HCT116 (cell line): Measurements from ENCODE around the gene TRIM10.

Source experiments
- EZH2 ChIP-seq: fragments of 200-600 bp; sonication (generic); IDR thresholded peaks from 2 replicates; pipeline ENCODE4 v1.6.1; 2017; ENCODE audit warnings: antibody characterized with exemption, mixed run types
- POLR2A ChIP-seq: IDR thresholded peaks from 2 replicates; pipeline ENCODE4 v1.7.0; 2011; ENCODE audit warnings: borderline replicate concordance; ENCODE audit not compliant: insufficient read depth, insufficient read length; ENCODE audit errors: extremely low read depth
- TCF7L2 ChIP-seq: IDR thresholded peaks from 2 replicates; pipeline ENCODE4 v1.7.0; 2011; ENCODE audit warnings: borderline replicate concordance, inconsistent platforms; ENCODE audit not compliant: insufficient read depth, insufficient read length; ENCODE audit errors: extremely low read depth
- YY1 ChIP-seq: IDR thresholded peaks from 2 replicates; pipeline ENCODE4 v1.6.1; 2011; ENCODE audit warnings: low read length, low read depth, moderate library complexity, mild to moderate bottlenecking; ENCODE audit not compliant: insufficient replicate concordance; ENCODE audit errors: extremely low read depth
- TF ChIP-seq, protein P1 (sequence below), 3 experiments: fragments of 200-600 bp in 1 of 3; sonication (generic) in 1 of 3; IDR thresholded peaks in 2 of 3; conservative IDR thresholded peaks in 1 of 3; 2 replicates each; pipeline ENCODE4 v1.5.1; 2012 to 2017; ENCODE audit warnings: low read depth in 2 of 3, low read length in 2 of 3, antibody characterized with exemption in 1 of 3, borderline replicate concordance in 1 of 3, control low read depth in 1 of 3, mild to moderate bottlenecking in 1 of 3, mixed read lengths in 1 of 3, mixed run types in 1 of 3, moderate library complexity in 1 of 3; ENCODE audit not compliant: insufficient read depth in 1 of 3
- TF ChIP-seq, protein P2 (sequence below): IDR thresholded peaks from 2 replicates; pipeline ENCODE4 v1.6.1; 2012; ENCODE audit warnings: low read depth

DNA sequence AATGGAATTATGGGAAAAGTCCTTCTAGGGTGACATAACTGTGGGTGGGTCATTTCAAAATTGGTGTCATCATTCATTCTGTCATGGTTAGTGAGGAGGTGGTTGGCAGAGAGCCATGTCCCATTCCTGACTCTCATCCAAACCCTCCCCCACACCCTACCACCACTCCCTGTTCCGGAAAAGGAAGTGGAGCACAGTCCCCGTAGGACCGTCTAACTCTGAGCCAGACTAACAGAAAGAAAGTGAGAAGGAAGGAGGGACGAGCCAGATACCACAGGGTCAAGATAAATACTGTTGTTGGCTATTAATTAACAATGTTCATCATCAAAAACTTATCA is 4.8 kb downstream of the TRIM10 start:
- TF ChIP-seq EZH2 = no peak
- TF ChIP-seq, protein P1, sequence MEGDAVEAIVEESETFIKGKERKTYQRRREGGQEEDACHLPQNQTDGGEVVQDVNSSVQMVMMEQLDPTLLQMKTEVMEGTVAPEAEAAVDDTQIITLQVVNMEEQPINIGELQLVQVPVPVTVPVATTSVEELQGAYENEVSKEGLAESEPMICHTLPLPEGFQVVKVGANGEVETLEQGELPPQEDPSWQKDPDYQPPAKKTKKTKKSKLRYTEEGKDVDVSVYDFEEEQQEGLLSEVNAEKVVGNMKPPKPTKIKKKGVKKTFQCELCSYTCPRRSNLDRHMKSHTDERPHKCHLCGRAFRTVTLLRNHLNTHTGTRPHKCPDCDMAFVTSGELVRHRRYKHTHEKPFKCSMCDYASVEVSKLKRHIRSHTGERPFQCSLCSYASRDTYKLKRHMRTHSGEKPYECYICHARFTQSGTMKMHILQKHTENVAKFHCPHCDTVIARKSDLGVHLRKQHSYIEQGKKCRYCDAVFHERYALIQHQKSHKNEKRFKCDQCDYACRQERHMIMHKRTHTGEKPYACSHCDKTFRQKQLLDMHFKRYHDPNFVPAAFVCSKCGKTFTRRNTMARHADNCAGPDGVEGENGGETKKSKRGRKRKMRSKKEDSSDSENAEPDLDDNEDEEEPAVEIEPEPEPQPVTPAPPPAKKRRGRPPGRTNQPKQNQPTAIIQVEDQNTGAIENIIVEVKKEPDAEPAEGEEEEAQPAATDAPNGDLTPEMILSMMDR (IDR thresholded peaks at IDR 0.05 in 2 of 3, conservative IDR thresholded peaks at IDR 0.05 in 1 of 3; ENCODE audit: borderline replicate concordance in 1 of 3, insufficient read depth in 1 of 3, low read depth in 2 of 3, low read length in 2 of 3) = no peak
- no peak for TF ChIP-seq POLR2A
- TF ChIP-seq TCF7L2 = no peak
- no peak for TF ChIP-seq YY1
- TF ChIP-seq, protein P2, sequence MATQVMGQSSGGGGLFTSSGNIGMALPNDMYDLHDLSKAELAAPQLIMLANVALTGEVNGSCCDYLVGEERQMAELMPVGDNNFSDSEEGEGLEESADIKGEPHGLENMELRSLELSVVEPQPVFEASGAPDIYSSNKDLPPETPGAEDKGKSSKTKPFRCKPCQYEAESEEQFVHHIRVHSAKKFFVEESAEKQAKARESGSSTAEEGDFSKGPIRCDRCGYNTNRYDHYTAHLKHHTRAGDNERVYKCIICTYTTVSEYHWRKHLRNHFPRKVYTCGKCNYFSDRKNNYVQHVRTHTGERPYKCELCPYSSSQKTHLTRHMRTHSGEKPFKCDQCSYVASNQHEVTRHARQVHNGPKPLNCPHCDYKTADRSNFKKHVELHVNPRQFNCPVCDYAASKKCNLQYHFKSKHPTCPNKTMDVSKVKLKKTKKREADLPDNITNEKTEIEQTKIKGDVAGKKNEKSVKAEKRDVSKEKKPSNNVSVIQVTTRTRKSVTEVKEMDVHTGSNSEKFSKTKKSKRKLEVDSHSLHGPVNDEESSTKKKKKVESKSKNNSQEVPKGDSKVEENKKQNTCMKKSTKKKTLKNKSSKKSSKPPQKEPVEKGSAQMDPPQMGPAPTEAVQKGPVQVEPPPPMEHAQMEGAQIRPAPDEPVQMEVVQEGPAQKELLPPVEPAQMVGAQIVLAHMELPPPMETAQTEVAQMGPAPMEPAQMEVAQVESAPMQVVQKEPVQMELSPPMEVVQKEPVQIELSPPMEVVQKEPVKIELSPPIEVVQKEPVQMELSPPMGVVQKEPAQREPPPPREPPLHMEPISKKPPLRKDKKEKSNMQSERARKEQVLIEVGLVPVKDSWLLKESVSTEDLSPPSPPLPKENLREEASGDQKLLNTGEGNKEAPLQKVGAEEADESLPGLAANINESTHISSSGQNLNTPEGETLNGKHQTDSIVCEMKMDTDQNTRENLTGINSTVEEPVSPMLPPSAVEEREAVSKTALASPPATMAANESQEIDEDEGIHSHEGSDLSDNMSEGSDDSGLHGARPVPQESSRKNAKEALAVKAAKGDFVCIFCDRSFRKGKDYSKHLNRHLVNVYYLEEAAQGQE = no peak
